ENCODE results near the gene CHST14.
"Not testable (repeated sequence)": the region's sequence is repeated elsewhere in the genome, so short reads cannot be mapped to it uniquely, and the experiment has no call there.

Gene CHST14

GRCh38 chr15:40441565-40442531 is 28.9 kb upstream of the CHST14 start:
- DNase-seq: no peak

- DNase-seq: no peak
Measured at GRCh38 chr15:40443255-40443654, 27.5 kb upstream of the CHST14 start.

GRCh38 chr15:40443846-40444245 is 26.9 kb upstream of the CHST14 start:
- no peak for DNase-seq

- no peak for DNase-seq
Measured at GRCh38 chr15:40444736-40445135, 26.0 kb upstream of the CHST14 start.

- DNase-seq: no peak
Measured at GRCh38 chr15:40445421-40445922, 25.3 kb upstream of the CHST14 start.

- DNase-seq: no peak
Measured at GRCh38 chr15:40446144-40446543, 24.6 kb upstream of the CHST14 start.

- DNase-seq: no peak
Measured at GRCh38 chr15:40448354-40448753, 22.4 kb upstream of the CHST14 start.

GRCh38 chr15:40449275-40449674 is 21.5 kb upstream of the CHST14 start:
- DNase-seq: no peak

- no peak for DNase-seq
Measured at GRCh38 chr15:40450047-40450446, 20.7 kb upstream of the CHST14 start.

GRCh38 chr15:40451527-40452158 is 19.1 kb upstream of the CHST14 start:
- DNase-seq: no peak

GRCh38 chr15:40452296-40453090 is 18.3 kb upstream of the CHST14 start:
- DNase-seq: no peak

- DNase-seq: not testable (repeated sequence)
Measured at GRCh38 chr15:40453941-40454340, 16.8 kb upstream of the CHST14 start.

- no peak for DNase-seq
Measured at GRCh38 chr15:40454904-40455391, 15.8 kb upstream of the CHST14 start.

GRCh38 chr15:40456299-40456712 is 14.5 kb upstream of the CHST14 start:
- no peak for DNase-seq

GRCh38 chr15:40456738-40457137 is 14.0 kb upstream of the CHST14 start:
- no peak for DNase-seq

GRCh38 chr15:40458495-40459371 is 12.1 kb upstream of the CHST14 start:
- no peak for DNase-seq

- no peak for DNase-seq
Measured at GRCh38 chr15:40459391-40460015, 11.3 kb upstream of the CHST14 start.

GRCh38 chr15:40460404-40460803 is 10.4 kb upstream of the CHST14 start:
- no peak for DNase-seq

GRCh38 chr15:40461958-40462357 is 8.8 kb upstream of the CHST14 start:
- DNase-seq: no peak

- no peak for DNase-seq
Measured at GRCh38 chr15:40463279-40463678, 7.5 kb upstream of the CHST14 start.

GRCh38 chr15:40463886-40464545 is 6.8 kb upstream of the CHST14 start:
- DNase-seq: no peak
